ENCODE results near the gene TUB.

TUB gene

GRCh38 chr11:8111636-8112035 is 30.6 kb downstream of the TUB start:
- no peak for DNase-seq

GRCh38 chr11:8122173-8122764 is 41.3 kb downstream of the TUB start:
- no peak for DNase-seq

- no peak for DNase-seq
These were observed 45.8 kb downstream of the TUB start for GRCh38 chr11:8126649-8127289.

- no peak for DNase-seq
These were observed 46.4 kb downstream of the TUB start for GRCh38 chr11:8127447-8127846.

- no peak for DNase-seq
These were observed 57.5 kb downstream of the TUB start for GRCh38 chr11:8138526-8138925.

- DNase-seq, result no peak
These were observed 68.7 kb downstream of the TUB start for GRCh38 chr11:8149726-8150125.

All from NCI-H187 (cell line).